ENCODE measurements around the gene IP6K1.

Gene IP6K1

GRCh38 chr3:49724586-49724985, 61.8 kb downstream of the IP6K1 start:
- DNase-seq (ENCODE audit: low read depth in 2 of 2), result no peak

- peak; percentile 90 to 92 for DNase-seq (ENCODE audit: low read depth in 2 of 2)
Measured at GRCh38 chr3:49723628-49724551, 62.5 kb downstream of the IP6K1 start, which contains the start of gene GMPPB. GMPPB (minus strand) TSS chr3:49723951; CDS start chr3:49723726, 225 bp downstream.

- DNase-seq (ENCODE audit: low read depth in 2 of 2), result peak; percentile 29 to 46
Measured at GRCh38 chr3:49723296-49723627, 63.1 kb downstream of the IP6K1 start.

GRCh38 chr3:49722896-49723295, 63.4 kb downstream of the IP6K1 start:
- DNase-seq (ENCODE audit: low read depth in 2 of 2), result no peak

GRCh38 chr3:49721896-49722781, 64.2 kb downstream of the IP6K1 start:
- no peak for DNase-seq (ENCODE audit: low read depth in 2 of 2)

- DNase-seq (ENCODE audit: low read depth in 2 of 2), result no peak
Measured at GRCh38 chr3:49721596-49721895, 64.8 kb downstream of the IP6K1 start.

GRCh38 chr3:49720855-49721595, 65.3 kb downstream of the IP6K1 start:
- no peak for DNase-seq (ENCODE audit: low read depth in 2 of 2)

GRCh38 chr3:49719214-49719884, 67.0 kb downstream of the IP6K1 start, which contains the start of gene AMIGO3:
AMIGO3 (minus strand) TSS chr3:49719684; CDS start chr3:49719465, 219 bp downstream.
- DNase-seq (ENCODE audit: low read depth in 2 of 2), result peak; percentile 76 to 89

- no peak for DNase-seq (ENCODE audit: low read depth in 2 of 2)
Measured at GRCh38 chr3:49718858-49719213, 67.5 kb downstream of the IP6K1 start.

GRCh38 chr3:49717959-49718857, 68.1 kb downstream of the IP6K1 start:
- no peak for DNase-seq (ENCODE audit: low read depth in 2 of 2)

- DNase-seq (ENCODE audit: low read depth in 2 of 2), result no peak
Measured at GRCh38 chr3:49717211-49717958, 69.0 kb downstream of the IP6K1 start.

- no peak for DNase-seq (ENCODE audit: low read depth in 2 of 2)
Measured at GRCh38 chr3:49716691-49717210, 69.6 kb downstream of the IP6K1 start.

GRCh38 chr3:49716169-49716568, 70.2 kb downstream of the IP6K1 start:
- no peak for DNase-seq (ENCODE audit: low read depth in 2 of 2)

- DNase-seq (ENCODE audit: low read depth in 2 of 2), result no peak
Measured at GRCh38 chr3:49715611-49716121, 70.7 kb downstream of the IP6K1 start.

- DNase-seq (ENCODE audit: low read depth in 2 of 2), result no peak
Measured at GRCh38 chr3:49714728-49715550, 71.4 kb downstream of the IP6K1 start.

GRCh38 chr3:49713336-49714105, 72.8 kb downstream of the IP6K1 start:
- no peak for DNase-seq (ENCODE audit: low read depth in 2 of 2)

GRCh38 chr3:49712631-49713317, 73.6 kb downstream of the IP6K1 start:
- no peak for DNase-seq (ENCODE audit: low read depth in 2 of 2)
